HepG2 (cell line): ENCODE results near the gene COL27A1.

Experiments used
- ATF7 ChIP-seq, 2 experiments: fragments of 450-650 bp in 1 of 2; sonication (generic) in 1 of 2; formaldehyde crosslinking in 1 of 2; IDR thresholded peaks; 2 replicates each; pipeline versions ENCODE4 v1.4.0 to v1.6.1; 2016 to 2020; ENCODE audit warnings: antibody characterized with exemption in 1 of 2, mild to moderate bottlenecking in 1 of 2, missing genetic modification reagents in 1 of 2
- FOSL1 ChIP-seq: sonication (generic); formaldehyde crosslinking; IDR thresholded peaks from 2 replicates; pipeline ENCODE4 v1.9.0; 2021; ENCODE audit warnings: missing genetic modification reagents, borderline replicate concordance
- FOXK1 ChIP-seq: sonication (generic); formaldehyde crosslinking; IDR thresholded peaks from 2 replicates; pipeline ENCODE4 v1.4.0; 2020; ENCODE audit warnings: low read depth, missing genetic modification reagents, borderline replicate concordance
- ZFP1 ChIP-seq: IDR thresholded peaks from 2 replicates; pipeline ENCODE4 v1.6.1; 2016
- ZNF354B ChIP-seq: sonication (generic); formaldehyde crosslinking; IDR thresholded peaks from 2 replicates; pipeline ENCODE4 v1.8.0; 2022; ENCODE audit warnings: mild to moderate bottlenecking, missing genetic modification reagents
- ZNF382 ChIP-seq: sonication (generic); formaldehyde crosslinking; IDR thresholded peaks from 2 replicates; pipeline ENCODE4 v1.5.0; 2020; ENCODE audit warnings: missing genetic modification reagents, mild to moderate bottlenecking, borderline replicate concordance
- TF ChIP-seq, protein P1 (sequence below): sonication (generic); formaldehyde crosslinking; IDR thresholded peaks from 2 replicates; pipeline ENCODE4 v1.8.0; 2022; ENCODE audit warnings: missing genetic modification reagents, low read depth, mild to moderate bottlenecking, borderline replicate concordance
- TF ChIP-seq, protein P2 (sequence below): sonication (generic); formaldehyde crosslinking; IDR thresholded peaks from 2 replicates; pipeline ENCODE4 v1.4.0; 2020; ENCODE audit warnings: missing genetic modification reagents, mild to moderate bottlenecking, borderline replicate concordance
- TF ChIP-seq, protein P3 (sequence below): sonication (generic); formaldehyde crosslinking; IDR thresholded peaks from one replicate; pipeline ENCODE4 v1.5.1; 2020; ENCODE audit warnings: mild to moderate bottlenecking, missing genetic modification reagents; ENCODE audit errors: not compliant biosample characterization

DNA sequence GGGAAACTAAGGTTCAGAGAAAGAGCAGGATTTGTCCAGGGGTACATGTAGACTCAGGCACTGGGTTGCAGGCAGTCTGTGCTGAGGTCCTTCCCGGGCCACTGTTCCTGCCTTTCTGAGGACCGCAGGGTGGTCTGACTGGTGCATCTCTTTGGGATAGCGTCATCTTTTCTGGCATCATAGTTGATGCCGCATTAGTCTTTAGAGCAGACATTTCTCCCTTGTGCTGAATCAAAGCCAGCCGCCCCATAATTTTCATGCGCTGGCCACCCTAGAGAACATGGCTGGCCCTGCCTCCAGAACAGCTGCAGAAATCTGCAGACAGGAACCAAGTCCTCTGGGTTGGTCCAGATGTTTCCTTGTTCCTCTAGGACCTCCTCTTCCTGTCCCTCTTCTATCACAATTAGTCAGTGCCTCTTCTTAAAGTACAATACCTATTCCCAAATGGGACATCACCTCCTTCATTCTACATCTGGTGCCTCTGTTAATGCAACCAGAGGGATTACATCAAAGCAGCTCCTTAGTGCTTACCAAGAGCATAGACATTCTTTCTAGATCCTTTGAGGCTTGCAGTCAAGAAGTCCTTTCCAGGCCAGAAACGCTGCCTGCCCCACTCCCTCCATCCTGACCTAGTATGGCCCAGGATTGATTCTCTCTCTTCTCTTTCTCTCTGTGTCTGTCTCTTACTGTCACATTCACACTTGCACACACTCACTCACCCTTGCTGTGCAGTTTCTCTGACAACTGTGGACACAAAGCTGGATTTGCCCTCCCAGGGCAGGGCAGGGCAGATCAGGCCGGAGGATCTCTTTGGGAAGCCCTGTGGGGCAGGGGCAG, 125.5 kb downstream of the COL27A1 start:
- TF ChIP-seq ZNF382 (CRISPR knock-in tag) (no peak), ZNF354B (CRISPR knock-in tag) (no peak), ATF7 (IDR thresholded peaks at IDR 0.05) (no peak), ATF7 (CRISPR knock-in tag; IDR thresholded peaks at IDR 0.05) (no peak), ZFP1 (no peak), FOXK1 (CRISPR knock-in tag) (no peak), FOSL1 (CRISPR knock-in tag) (no peak)
- TF ChIP-seq, protein P1, sequence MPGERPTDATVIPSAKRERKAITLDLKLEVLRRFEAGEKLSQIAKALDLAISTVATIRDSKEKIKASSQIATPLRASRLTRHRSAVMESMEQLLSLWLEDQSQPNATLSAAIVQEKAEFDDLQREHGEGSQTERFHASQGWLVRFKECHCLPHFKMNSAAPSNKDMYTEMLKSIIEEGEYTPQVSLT (CRISPR knock-in tag): no peak
- TF ChIP-seq, protein P2, sequence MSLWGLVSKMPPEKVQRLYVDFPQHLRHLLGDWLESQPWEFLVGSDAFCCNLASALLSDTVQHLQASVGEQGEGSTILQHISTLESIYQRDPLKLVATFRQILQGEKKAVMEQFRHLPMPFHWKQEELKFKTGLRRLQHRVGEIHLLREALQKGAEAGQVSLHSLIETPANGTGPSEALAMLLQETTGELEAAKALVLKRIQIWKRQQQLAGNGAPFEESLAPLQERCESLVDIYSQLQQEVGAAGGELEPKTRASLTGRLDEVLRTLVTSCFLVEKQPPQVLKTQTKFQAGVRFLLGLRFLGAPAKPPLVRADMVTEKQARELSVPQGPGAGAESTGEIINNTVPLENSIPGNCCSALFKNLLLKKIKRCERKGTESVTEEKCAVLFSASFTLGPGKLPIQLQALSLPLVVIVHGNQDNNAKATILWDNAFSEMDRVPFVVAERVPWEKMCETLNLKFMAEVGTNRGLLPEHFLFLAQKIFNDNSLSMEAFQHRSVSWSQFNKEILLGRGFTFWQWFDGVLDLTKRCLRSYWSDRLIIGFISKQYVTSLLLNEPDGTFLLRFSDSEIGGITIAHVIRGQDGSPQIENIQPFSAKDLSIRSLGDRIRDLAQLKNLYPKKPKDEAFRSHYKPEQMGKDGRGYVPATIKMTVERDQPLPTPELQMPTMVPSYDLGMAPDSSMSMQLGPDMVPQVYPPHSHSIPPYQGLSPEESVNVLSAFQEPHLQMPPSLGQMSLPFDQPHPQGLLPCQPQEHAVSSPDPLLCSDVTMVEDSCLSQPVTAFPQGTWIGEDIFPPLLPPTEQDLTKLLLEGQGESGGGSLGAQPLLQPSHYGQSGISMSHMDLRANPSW (CRISPR knock-in tag): no peak
- TF ChIP-seq, protein P3, sequence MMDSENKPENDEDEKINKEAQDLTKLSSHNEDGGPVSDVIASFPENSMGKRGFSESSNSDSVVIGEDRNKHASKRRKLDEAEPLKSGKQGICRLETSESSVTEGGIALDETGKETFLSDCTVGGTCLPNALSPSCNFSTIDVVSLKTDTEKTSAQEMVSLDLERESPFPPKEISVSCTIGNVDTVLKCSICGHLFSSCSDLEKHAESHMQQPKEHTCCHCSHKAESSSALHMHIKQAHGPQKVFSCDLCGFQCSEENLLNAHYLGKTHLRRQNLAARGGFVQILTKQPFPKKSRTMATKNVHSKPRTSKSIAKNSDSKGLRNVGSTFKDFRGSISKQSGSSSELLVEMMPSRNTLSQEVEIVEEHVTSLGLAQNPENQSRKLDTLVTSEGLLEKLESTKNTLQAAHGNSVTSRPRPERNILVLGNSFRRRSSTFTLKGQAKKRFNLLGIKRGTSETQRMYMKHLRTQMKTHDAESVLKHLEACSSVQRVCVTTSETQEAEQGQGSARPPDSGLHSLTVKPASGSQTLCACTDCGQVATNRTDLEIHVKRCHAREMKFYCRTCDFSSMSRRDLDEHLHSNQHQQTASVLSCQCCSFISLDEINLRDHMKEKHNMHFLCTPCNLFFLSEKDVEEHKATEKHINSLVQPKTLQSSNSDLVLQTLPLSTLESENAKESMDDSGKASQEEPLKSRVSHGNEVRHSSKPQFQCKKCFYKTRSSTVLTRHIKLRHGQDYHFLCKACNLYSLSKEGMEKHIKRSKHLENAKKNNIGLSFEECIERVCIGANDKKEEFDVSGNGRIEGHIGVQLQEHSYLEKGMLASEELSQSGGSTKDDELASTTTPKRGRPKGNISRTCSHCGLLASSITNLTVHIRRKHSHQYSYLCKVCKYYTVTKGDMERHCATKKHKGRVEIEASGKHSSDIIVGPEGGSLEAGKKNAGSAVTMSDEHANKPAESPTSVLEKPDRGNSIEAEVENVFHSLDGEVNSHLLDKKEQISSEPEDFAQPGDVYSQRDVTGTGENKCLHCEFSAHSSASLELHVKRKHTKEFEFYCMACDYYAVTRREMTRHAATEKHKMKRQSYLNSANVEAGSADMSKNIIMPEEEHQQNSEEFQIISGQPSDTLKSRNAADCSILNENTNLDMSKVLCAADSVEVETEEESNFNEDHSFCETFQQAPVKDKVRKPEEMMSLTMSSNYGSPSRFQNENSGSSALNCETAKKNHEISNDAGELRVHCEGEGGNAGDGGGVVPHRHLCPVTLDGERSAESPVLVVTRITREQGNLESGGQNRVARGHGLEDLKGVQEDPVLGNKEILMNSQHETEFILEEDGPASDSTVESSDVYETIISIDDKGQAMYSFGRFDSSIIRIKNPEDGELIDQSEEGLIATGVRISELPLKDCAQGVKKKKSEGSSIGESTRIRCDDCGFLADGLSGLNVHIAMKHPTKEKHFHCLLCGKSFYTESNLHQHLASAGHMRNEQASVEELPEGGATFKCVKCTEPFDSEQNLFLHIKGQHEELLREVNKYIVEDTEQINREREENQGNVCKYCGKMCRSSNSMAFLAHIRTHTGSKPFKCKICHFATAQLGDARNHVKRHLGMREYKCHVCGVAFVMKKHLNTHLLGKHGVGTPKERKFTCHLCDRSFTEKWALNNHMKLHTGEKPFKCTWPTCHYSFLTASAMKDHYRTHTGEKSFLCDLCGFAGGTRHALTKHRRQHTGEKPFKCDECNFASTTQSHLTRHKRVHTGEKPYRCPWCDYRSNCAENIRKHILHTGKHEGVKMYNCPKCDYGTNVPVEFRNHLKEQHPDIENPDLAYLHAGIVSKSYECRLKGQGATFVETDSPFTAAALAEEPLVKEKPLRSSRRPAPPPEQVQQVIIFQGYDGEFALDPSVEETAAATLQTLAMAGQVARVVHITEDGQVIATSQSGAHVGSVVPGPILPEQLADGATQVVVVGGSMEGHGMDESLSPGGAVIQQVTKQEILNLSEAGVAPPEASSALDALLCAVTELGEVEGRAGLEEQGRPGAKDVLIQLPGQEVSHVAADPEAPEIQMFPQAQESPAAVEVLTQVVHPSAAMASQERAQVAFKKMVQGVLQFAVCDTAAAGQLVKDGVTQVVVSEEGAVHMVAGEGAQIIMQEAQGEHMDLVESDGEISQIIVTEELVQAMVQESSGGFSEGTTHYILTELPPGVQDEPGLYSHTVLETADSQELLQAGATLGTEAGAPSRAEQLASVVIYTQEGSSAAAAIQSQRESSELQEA (CRISPR knock-in tag): no peak
